ENCODE results near the gene NACC1. TPM values are rescaled to one million over a fixed set of nuclear protein-coding genes. Genes with fewer than 3 reads are reported as not detected.

The NACC1 gene
- 65.8 and 74.4 TPM in 2 replicates for total RNA-seq

DNA sequence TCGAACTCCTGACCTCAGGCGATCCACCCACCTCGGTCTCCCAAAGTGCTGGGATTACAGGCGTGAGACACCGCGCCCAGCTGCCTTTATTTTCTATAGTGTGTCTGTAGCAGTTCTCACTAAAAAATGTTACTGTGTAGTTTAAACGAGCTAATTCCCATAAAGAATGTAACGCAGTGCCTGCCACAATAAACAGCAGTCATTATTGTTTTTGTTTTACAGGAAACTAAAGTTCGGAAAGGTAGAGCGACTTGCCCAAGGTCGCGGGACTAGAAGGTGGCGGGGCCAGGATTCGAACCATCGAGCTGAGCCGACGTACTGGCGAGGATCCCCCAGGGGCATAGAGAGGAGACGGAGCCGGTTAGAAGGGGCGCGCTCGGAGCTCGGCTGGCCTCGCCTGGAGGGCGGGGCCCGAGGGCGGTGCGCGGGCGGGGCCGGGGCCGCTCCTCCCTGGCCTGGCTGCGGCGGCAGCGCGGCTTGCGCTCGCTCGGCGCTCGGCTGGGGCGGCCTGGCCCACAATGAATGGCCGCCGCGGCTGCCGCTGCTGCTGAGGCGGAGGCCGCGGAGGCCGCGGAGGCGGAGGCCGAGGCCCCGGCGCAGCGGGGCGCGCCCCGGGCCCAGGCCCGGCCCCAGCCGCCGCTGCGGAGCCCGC, at the start of gene NACC1:
NACC1 (plus strand) TSS at position 493 of the 652 bp plus-strand sequence. CDS start 16,944 bp downstream, outside the sequence.

DNA sequence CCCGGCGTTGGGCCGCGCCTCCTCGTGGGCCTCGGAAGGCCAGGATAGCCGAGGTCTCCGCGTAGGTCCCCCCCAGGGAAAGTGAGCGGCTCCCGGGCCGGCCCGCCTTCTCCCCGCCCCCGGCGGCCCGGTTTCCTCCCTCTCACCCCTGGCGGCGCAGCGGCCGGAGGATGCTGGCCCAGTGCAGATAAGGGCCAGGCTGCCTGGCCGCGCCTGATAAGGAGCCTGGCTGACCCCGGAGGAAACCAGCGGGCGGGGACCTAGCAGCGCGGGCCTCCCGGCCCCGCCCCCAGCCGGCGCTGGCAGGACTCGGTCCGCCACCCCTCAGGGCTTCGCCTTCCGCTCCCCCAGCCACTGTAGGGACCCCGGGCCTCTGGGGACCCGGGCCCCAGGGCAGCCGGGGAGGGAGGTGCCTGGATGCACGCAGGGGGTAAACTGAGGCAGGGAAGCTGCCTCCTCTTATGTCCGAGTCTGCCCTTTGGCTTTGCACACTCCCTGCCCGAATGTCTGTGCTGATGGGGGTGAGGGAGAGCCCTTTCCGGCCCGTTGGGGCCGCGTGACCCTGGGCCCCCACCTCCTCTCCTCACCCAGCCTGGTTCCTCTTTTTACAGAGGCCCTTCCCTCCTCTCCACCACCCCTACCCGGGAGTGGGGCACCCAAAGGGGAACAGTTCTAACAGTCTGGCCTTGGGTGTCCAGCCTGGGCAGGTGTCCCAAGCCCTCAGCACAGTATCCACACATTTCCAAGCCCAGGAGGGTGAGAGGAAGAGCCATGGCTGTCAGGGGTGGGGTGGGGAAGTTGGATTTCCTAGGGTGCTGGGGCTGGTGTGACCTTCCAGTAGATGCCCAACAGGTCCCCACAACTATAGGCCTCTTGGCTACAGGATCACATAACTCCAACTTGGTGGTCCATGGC, 15.1 kb upstream of the NACC1 start, which contains the start of gene LYL1:
LYL1 (minus strand) TSS at position 193 of the 915 bp plus-strand sequence. CDS start 1,687 bp downstream, outside the sequence.

DNA sequence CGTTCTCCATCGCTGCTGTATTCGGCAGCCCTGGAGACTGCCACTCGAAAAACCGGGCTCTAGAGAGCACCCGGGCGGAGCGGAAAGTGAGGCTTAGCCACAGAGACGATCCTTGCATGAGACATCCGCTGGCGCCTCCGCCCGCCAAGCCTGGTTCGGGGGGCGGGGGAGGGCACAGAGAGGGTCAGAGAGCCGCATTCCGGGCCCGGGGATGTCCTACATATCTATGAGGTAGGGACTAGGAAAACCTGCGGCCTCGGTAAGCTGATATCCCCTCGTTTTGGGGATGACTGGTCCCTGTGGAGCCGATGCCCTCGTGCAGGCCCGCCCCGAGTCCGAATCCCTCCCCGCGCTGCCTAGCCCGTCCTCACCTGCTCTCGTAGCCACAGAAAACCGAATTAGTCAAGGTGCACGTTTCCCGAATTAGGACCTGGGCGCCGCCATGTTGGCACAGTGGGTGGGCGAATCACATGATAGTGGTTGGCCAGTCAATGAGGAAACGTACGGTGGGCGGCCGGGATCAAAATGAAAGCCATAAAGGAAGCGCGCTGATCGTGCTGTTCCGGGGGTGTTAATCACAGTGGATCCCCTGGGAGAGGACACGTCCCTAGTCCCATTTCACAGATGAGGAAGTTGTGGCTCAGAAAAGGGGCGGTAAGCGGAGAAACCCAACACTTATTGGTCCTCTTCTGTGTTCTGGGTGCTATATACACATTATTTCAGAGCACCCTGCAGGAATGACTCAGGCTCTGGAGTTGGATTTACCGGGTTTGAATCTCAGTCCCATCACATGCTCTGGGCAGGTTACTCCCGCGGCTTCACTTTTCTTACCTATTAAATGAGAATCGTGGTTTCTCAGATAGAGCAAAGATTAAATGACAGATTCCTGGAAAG, 1.5 kb upstream of the NACC1 start, which contains the start of gene TRMT1:
TRMT1 (minus strand) TSS at position 459 of the 894 bp plus-strand sequence; CDS start at position 118, 341 bp downstream.

DNA sequence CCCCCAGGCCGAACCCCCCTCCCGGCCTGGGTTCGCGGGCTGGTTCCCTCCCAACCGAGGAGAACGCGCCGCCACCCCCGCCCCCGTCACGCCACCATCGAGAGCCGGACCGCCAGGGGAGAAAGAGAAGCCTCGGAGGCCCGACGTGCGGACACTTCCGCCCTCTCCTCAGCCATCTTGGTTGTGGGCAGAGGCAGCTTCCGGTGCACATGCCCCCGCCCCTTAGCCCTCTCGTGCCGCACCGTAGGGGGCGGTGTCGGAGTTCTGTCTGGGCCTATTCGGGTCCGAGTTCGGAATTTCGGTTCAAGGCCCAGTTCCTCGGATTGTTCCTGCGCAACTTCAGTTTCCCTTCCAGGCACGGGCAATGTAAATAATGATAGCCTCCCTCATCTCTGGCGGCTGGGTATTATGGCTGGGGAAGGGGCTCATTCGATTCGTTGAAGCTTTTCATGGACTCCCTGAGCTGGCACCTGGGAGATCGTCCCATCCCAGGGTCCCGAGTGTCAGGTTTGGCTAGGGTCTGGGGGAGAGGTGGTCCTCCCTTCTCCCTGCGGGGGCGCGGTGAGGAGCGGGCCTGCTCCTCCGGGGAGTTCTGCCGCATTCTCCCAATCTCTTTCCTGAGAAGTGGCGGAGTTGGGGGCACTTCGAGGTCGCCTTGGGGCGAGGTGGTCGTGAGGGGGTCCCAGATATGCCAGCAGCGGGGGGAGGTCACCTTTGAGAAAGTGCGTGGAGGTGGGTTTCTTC, 32.3 kb downstream of the NACC1 start, which contains the start of the genes IER2 and STX10:
IER2 (plus strand) TSS at position 225 of the 744 bp plus-strand sequence. CDS start 2,776 bp downstream, outside the sequence.
STX10 (minus strand) TSS at position 189 of the 744 bp plus-strand sequence. CDS start 202 bp downstream, outside the sequence.

Other genes with a start within 250 kb of the NACC1 start
- gene DNASE2, start 236.8 kb upstream of the NACC1 start, total RNA-seq: 36.9 and 41.3 TPM in 2 replicates
- gene KLF1, start 231.1 kb upstream of the NACC1 start, total RNA-seq: not detected in 2 replicates
- 32.0 and 42.9 TPM in 2 replicates for gene GCDH, start 227.1 kb upstream of the NACC1 start, total RNA-seq
- 0.13 and 0.64 TPM in 2 replicates for gene SYCE2, start 199.0 kb upstream of the NACC1 start, total RNA-seq
- 91.5 and 95.4 TPM in 2 replicates for gene FARSA, start 184.6 kb upstream of the NACC1 start, total RNA-seq
- 1,347 and 1,380 TPM in 2 replicates for gene CALR, start 179.7 kb upstream of the NACC1 start, total RNA-seq
- gene RAD23A, start 172.4 kb upstream of the NACC1 start, total RNA-seq: 151 and 158 TPM in 2 replicates
- 70.1 and 88.1 TPM in 2 replicates for gene GADD45GIP1, start 161.0 kb upstream of the NACC1 start, total RNA-seq
- gene DAND5, start 148.7 kb upstream of the NACC1 start, total RNA-seq: 0.07 TPM in 1 of 2 replicates, not detected in the other
- gene NFIX, start 122.8 kb upstream of the NACC1 start, total RNA-seq: 7.1 and 8.8 TPM in 2 replicates
- 125 and 131 TPM in 2 replicates for gene LYL1, start 15.4 kb upstream of the NACC1 start, total RNA-seq
- gene TRMT1, start 1.5 kb upstream of the NACC1 start, total RNA-seq: 43.1 and 48.7 TPM in 2 replicates
- 69.8 and 88.1 TPM in 2 replicates for gene STX10, start 32.1 kb downstream of the NACC1 start, total RNA-seq
- gene IER2, start 32.1 kb downstream of the NACC1 start, total RNA-seq: 115 and 132 TPM in 2 replicates